ENCODE data around the gene CROCC. TPM values are rescaled to one million over a fixed set of nuclear protein-coding genes. Genes with fewer than 3 reads are reported as not detected.
A peak's percentile ranks its signal among the peaks of the same experiment; 100 is the strongest.

CROCC gene
- total RNA-seq, 1 donor from 2014 or later = 24.7 TPM

DNA sequence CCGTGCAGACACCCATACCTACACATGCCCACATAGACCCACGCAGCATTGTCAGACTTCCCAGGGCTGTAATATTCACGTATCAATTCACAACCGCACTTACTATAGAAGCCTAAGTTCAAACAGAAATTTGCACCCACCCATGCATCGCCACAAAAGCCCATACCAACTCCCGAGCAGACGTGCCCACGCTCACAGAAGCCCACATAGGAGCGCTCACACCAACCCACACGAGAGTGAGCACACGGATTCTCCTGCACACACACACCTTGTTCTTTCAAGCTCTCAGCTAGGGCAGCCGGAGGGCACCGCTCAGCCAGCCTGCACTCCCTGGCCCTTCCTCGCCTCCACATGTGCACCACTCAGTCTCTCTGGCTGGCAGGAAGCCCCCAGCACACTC is 54.1 kb downstream of the CROCC start:
- TF ChIP-seq, protein P1, sequence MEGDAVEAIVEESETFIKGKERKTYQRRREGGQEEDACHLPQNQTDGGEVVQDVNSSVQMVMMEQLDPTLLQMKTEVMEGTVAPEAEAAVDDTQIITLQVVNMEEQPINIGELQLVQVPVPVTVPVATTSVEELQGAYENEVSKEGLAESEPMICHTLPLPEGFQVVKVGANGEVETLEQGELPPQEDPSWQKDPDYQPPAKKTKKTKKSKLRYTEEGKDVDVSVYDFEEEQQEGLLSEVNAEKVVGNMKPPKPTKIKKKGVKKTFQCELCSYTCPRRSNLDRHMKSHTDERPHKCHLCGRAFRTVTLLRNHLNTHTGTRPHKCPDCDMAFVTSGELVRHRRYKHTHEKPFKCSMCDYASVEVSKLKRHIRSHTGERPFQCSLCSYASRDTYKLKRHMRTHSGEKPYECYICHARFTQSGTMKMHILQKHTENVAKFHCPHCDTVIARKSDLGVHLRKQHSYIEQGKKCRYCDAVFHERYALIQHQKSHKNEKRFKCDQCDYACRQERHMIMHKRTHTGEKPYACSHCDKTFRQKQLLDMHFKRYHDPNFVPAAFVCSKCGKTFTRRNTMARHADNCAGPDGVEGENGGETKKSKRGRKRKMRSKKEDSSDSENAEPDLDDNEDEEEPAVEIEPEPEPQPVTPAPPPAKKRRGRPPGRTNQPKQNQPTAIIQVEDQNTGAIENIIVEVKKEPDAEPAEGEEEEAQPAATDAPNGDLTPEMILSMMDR (IDR thresholded peaks at IDR 0.05) = no peak

DNA sequence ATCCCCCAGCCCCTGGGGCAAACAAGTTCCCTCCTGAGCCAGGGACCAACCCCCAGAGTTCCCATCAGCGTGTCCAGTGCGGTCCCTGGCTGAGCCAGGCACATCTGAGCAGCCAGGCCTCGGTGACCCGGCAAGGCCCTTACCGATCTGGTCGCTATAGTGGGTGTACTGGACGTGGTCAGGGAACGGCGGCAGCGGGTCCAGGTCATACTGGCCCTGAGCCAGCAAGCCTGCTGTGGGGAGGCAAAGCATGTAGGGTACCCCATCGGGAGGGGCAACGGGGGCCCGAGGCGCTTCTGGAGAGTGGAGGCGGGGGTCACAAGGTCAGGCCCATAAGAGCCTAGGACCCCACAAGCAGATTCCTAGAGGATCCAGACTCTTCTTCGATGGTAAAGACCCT is 55.2 kb downstream of the CROCC start:
- peaks cover 7% of the 10 kb centered on the region for H3K36me3 Mint-ChIP-seq (ENCODE audit: low read depth)
- H3K4me1 Mint-ChIP-seq (ENCODE audit: low read depth) = peaks cover 65% of the 10 kb centered on the region
- TF ChIP-seq, protein P1 (IDR thresholded peaks at IDR 0.05) = no peak
- no peaks in the 10 kb centered on the region for H3K27me3 Mint-ChIP-seq (ENCODE audit: low read depth)
- H3K4me3 Mint-ChIP-seq (ENCODE audit: unreplicated experiment) = no peak overlapping the region
- no peak for DNase-seq (ENCODE audit: low spot score)
- H3K9me3 Mint-ChIP-seq (ENCODE audit: low read depth) = no peaks in the 10 kb centered on the region
- H3K27ac Mint-ChIP-seq (ENCODE audit: unreplicated experiment) = no peak overlapping the region

More for the DNA sequence above, 54.1 kb downstream of the CROCC start:
- Mint-ChIP-seq H3K27me3 (ENCODE audit: low read depth) (no peaks in the 10 kb centered on the region), H3K4me1 (ENCODE audit: low read depth) (peaks cover 65% of the 10 kb centered on the region), H3K4me3 (ENCODE audit: unreplicated experiment) (no peak overlapping the region), H3K27ac (ENCODE audit: unreplicated experiment) (peak overlapping the region; percentile 53), H3K9me3 (ENCODE audit: low read depth) (no peaks in the 10 kb centered on the region), H3K36me3 (ENCODE audit: low read depth) (peaks cover 7% of the 10 kb centered on the region)
- no peak for DNase-seq (ENCODE audit: low spot score)

DNA sequence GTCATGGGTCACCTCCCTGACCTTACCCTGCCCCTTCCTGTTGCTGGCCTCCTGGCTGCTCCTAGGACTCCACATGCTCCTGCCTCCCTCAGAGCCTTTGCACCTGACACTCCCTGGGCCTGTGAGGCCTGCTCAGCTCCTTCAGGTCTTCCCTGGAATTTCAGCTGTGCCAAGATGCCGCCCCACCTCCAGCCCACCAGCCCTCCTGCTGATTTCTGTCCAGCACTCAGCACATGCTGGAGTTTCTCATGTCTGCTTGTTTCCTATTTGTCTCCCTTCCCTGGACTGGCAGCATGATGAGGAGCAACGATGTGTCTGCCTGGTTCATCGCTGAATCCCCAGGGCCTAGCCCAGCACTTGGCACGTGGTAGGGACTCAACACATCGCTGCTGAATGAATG is 55.6 kb downstream of the CROCC start:
- Mint-ChIP-seq H3K4me1 (ENCODE audit: low read depth) (peaks cover 61% of the 10 kb centered on the region), H3K36me3 (ENCODE audit: low read depth) (peaks cover 7% of the 10 kb centered on the region), H3K4me3 (ENCODE audit: unreplicated experiment) (peak overlapping the region; percentile 36), H3K27me3 (ENCODE audit: low read depth) (no peaks in the 10 kb centered on the region), H3K9me3 (ENCODE audit: low read depth) (no peaks in the 10 kb centered on the region), H3K27ac (ENCODE audit: unreplicated experiment) (peak overlapping the region; percentile 74)
- no peak for DNase-seq (ENCODE audit: low spot score)
- TF ChIP-seq, protein P1 (IDR thresholded peaks at IDR 0.05) = no peak

DNA sequence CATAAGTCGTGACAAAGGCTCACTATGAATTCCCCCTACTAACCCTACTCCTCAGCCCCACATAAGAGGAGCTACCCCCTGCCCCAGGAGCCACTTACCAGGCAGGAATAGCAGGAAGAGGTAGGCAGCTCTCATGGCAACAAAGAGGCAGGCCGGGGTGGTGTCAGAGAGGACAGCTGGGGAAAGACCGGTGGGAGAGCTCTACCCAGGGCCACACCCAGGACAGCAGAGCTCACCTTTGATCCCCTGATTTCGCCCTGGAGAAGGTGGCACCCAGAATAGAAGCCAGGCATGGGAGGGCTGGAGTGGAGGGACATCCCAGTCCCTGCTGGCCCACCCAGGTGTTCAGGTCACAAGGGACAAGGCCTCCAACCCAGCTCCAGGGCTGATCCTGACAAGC is 56.4 kb downstream of the CROCC start:
- H3K9me3 Mint-ChIP-seq (ENCODE audit: low read depth) = no peaks in the 10 kb centered on the region

DNA sequence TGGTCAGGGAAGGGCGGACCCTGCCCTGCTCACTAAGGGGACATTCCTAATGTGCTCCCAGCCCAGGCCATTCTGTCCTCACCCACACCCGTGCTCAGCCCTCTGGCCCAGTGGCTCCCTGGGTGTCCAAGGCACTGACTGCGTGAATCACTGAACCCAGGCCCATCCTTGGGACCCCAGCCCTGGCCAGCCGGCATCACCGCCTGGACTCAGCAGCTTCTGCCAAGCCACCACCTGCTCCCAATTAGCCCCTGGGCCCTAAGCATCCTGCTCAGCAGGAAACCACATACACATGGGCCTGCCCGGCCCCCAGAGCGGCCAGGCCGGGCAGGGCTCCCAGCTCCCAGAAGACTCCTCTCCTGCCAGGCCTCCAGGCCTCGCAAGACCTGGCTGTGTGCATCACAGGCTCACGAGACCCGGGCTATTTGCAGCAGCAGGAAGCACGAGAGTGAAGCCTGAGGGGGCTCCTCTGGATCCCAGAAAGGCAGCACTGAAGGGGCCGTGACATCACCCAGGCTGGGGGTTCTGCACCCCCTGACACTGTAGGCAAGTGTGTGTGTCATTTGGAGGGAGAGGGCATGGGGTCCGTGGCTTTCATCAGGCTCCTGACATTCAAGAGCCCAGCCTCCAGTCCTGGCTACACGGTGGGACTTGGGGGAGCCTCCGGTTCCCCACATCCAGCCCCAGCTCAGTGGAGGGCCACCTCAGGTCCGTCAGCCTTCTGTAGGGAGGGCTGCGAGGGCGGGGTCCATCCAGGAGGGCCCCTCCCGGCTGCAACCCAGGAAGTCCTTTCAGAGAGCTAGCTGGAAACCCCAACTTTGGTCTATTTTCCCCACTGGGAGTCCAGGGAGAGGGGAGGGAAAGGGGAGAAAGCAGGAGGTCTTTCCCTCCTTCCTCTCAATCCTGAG is 57.1 kb downstream of the CROCC start:
- Mint-ChIP-seq H3K27ac (ENCODE audit: unreplicated experiment) (peak overlapping the region; percentile 90), H3K36me3 (ENCODE audit: low read depth) (peaks cover 6% of the 10 kb centered on the region), H3K4me1 (ENCODE audit: low read depth) (peaks cover 59% of the 10 kb centered on the region), H3K9me3 (ENCODE audit: low read depth) (no peaks in the 10 kb centered on the region), H3K27me3 (ENCODE audit: low read depth) (no peaks in the 10 kb centered on the region), H3K4me3 (ENCODE audit: unreplicated experiment) (peak overlapping the region; percentile 81)
- no peak for DNase-seq (ENCODE audit: low spot score)
- TF ChIP-seq, protein P1 (IDR thresholded peaks at IDR 0.05) = no peak

More for the DNA sequence above, 56.4 kb downstream of the CROCC start:
- TF ChIP-seq, protein P1 (IDR thresholded peaks at IDR 0.05) = no peak
- H3K36me3 Mint-ChIP-seq (ENCODE audit: low read depth) = peaks cover 6% of the 10 kb centered on the region
- no peak for DNase-seq (ENCODE audit: low spot score)
- H3K4me1 Mint-ChIP-seq (ENCODE audit: low read depth) = peaks cover 55% of the 10 kb centered on the region
- no peaks in the 10 kb centered on the region for H3K27me3 Mint-ChIP-seq (ENCODE audit: low read depth)
- H3K4me3 Mint-ChIP-seq (ENCODE audit: unreplicated experiment) = peak overlapping the region; percentile 81
- peak overlapping the region; percentile 90 for H3K27ac Mint-ChIP-seq (ENCODE audit: unreplicated experiment)

Measured in chondrocyte (in vitro differentiated cells).